ACHN (cell line): ENCODE results near the gene PTCRA.
"Not testable (repeated sequence)": the region's sequence is repeated elsewhere in the genome, so short reads cannot be mapped to it uniquely, and the experiment has no call there.

Experiments used
- DNase-seq: peaks from one replicate; pipeline ENCODE4 v3.0.0-alpha.2; 2015
- in situ Hi-C: cut with HindIII; loops from 2 replicates; pipeline ENCODE4 v1.10.0; 2017; ENCODE audit warnings: low sequenced_read_pairs, low pct_ligation_motif_present, low pct_unique_long_range_greater_than_20kb

PTCRA gene

DNA sequence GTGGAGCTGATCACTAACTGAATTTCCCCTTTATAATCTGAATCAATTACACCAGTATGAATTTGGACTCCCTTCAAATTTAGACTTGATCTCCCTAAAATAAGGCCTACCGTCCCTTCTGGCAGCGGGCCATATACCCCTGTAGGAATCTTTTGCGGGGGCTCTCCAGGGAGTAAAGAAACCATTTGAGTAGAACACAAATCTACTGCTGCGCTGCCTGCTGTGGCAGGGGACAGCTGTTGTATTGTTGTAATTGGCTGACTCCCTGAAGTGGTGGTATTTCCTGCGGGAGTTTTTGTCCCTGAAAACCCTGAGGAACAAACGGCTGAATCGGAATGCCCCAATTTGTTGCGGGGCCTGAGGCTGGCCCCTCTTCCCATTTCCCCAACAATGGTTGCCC is 16.0 kb upstream of the PTCRA start:
- no peak for DNase-seq
- in situ Hi-C loops = no loop called here

DNA sequence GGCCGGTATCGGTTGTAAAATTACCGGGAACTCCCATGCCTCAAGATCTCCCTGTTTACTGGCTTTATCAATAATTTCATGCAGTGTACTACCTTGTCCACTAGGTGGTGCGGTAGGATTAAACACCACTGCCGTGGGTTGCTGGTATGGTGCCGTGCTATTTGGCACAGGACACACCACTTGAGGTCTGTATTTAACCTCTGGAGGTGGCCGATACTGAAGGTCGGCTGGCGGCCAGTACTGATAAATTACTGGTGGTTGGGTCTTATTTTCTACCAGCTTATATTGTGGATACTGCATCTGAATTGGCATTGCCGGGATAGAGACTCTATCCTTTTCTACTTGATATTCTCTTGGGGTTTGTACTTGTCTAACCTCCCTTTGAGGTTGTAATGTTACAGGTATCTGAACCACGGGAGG is 14.3 kb upstream of the PTCRA start:
- DNase-seq = peak; percentile 78
- in situ Hi-C loops = no loop called here

DNA sequence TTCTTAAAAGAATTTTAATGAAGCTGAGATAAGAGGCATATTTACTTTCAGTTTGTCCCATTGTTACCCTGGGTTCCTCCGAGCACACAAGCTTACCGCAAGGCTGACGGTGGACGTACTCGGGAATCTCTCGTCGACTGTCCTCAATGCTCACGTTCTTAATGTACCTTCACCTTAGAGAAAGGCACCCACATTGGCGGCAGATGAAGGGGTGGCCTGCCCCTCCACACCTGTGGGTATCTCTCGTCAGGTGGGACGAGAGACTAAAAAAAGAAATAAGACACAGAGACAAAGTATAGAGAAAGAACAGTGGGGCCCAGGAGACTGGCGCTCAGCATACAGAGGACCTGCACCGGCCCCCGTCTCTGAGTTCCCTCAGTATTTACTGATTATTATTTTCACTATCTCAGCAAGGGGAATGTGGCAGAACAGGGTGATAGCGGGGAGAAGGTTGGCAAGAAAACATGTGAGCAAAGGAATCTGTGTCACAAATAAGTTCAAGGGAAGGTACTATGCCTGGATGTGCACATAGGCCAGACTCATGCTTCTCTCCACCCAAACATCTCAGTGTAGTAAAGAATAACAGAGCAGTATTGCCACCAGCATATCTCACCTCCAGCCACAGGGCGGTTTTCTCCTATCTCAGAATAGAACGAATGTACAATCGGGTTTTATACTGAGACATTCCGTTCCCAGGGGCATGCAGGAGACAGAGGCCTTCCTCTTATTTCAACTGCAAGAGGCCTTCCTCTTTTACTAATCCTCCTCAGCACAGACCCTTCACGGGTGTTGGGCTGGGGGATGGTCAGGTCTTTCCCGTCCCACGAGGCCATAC is 13.2 kb upstream of the PTCRA start:
- in situ Hi-C loops, DNase-seq: not testable (repeated sequence)

DNA sequence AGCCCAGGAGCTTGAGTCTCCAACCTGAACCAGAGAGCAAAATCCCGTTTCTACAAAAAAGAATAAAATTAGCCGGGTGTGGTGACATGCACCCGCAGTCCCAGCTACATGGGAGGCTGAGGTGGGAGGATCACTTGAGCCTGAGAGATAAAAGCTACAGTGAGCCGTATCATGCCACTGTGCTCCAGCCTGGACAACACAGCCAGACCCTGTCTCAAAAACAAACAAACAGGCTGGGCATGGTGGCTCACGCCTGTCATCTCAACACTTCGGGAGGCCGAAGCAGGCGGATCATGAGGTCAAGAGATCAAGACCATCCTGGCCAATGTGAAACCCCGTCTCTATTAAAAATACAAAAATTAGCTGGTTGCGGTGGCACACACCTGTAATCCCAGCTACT is 11.4 kb upstream of the PTCRA start:
- no peak for DNase-seq
- in situ Hi-C loops = no loop called here

DNA sequence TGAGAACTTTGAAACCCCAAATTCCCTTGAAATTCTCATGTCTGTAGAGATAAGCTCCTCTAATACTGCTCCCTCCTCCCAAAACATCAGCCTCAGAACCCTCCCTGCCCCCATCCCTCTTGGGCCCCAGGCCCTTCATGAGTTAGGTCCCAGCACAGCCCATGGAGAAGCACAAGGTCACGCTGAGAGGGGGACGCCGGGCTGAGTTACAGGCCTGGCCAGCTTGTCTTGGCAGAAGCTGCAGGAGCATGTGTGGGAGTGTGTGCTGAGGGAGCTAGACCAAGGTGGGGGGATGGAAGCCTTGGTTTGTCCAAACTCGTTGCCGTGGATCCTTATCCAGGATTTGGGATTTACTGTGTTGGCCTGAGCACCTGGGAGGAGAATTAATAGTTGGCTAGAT is 8.5 kb upstream of the PTCRA start:
- DNase-seq = no peak

DNA sequence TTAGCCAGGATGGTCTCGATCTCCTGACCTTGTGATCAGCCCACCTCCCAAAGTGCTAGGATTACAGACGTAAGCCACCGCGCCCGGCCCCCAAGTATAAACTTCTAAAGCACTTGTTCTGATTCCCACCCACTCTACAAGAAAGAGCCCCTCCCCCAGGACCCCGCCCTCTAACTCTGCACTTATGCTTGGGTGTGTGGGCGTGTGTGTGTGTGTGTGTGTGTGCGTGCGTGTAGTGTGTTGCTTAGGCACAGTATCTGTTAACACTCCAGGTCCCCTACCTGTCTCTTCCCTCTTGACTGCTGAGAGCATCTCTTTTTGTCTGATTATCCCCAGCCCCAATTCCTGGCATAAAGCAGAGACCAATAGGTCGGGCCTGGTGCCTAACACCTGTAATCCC is 6.0 kb upstream of the PTCRA start:
- no peak for DNase-seq
- in situ Hi-C loops = no loop called here

More for the DNA sequence above, 8.5 kb upstream of the PTCRA start:
- in situ Hi-C loops = no loop called here

DNA sequence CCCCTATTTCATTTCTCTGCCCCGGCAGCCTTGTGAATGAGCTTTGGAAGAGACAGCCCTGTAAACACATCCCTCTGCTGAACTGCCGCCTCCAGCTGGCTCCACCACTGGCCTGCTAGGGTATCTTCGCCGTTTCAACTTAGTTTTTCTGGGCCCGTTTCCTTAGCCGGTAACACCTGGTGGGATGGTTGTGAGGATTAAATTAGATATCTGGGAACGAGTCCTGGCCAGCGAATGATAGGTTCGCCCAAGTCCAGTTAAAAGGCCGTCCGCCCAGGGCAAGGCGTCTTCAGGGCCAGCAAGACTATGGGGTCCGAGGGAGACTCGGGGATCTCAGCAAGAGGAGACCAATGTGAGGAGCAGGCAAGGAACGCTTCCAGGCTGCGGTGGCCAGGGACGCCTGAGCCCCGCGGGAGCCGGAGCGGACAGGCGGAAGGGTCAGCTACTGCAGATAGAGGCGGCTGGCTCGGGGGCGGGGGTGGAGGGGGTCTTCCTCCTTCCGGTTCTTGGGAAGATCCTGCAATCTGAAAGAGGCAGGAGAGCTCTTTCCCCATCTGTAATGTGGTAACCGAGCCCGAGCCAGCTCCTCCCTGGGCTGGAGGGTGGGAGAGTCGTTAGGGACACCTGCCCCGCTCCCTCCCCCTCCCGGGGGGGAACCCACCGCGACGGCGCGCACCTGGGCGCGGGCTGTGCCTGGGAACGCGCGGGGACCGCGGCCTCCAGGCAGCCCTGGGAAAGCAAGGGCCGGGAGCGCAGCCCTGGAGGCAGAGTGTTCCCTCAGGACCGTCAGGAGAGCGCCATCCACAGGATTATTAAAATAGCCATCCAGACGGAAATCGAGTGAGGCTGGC is 4.5 kb upstream of the PTCRA start:
- no peak for DNase-seq
- in situ Hi-C loops = no loop called here

DNA sequence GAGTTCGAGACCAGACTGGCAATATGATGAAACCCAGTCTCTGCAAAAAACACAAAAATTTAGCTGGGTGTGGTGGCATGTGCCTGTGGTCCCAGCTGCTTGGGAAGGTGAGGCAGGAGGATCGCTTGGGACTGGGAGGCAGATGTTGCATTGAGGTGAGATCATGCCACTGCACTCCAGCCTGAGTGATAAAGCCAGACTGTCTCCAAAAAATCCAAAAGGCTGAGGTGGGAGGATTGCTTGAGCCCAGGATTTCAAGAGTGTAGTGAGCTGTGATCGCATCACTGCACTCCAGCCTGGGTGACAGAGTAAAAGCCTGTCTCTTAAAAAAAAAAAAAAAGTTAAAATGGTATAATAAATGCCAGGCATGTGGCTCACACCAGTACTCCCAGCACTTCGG is 1.3 kb upstream of the PTCRA start:
- in situ Hi-C loops = no loop called here
- no peak for DNase-seq

DNA sequence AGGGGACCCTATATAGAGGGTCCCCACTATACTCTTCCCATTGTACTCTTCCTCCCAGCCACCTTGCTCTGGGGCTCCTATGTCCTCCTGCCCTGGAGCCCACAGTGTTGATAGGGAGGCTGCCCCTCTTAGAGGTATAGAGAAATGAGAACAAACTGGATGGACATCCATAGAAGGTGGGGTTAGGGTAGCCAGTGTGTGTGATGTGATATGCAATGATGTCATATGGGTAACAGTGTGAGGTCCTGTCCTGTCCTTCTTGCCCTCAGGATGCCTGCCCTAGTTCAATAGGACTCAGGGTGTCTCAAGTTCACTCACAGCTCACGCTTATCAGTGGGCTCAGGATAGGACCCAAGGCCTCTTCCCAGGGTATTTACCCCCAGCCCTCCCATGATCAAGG is 435 bp downstream of the PTCRA start:
- no peak for DNase-seq
- in situ Hi-C loops = no loop called here

DNA sequence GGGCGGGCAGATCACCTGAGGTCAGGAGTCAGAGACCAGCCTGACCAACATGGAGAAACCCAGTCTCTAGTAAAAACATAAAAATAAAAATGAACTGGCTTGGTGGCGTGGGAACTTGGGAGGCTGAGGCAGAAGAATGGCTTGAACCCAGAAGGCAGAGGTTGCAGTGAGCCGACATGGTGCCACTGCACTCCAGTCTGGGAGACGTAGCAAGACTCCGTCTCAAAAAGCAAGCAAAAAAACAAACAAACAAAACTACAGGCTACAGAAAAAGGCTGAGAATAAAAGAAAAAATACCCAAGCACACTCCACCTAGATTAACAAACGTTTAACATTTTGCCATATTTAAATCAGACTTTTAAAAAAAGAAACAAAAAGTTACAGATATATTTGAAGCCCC is 5.9 kb downstream of the PTCRA start:
- in situ Hi-C loops = no loop called here
- no peak for DNase-seq

DNA sequence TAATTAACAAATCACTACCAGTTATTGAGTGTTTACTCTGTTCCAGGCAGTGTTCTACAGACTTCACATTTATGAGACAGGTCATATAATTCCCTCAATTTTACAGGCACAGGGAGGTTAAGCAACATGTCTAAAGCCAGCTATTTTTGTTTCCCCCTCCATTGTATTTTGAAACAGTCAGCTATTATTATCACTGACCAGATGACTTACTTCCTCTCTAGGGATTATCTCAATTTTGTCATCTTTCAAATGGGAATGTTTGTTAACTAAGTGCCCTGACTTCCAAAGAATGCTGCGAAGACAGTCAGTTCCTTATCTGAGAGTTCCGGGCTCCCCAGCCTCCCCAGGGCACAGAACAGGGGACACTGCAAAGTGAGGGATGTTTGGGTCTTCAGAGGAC is 7.8 kb downstream of the PTCRA start:
- DNase-seq = no peak
- in situ Hi-C loops = no loop called here

DNA sequence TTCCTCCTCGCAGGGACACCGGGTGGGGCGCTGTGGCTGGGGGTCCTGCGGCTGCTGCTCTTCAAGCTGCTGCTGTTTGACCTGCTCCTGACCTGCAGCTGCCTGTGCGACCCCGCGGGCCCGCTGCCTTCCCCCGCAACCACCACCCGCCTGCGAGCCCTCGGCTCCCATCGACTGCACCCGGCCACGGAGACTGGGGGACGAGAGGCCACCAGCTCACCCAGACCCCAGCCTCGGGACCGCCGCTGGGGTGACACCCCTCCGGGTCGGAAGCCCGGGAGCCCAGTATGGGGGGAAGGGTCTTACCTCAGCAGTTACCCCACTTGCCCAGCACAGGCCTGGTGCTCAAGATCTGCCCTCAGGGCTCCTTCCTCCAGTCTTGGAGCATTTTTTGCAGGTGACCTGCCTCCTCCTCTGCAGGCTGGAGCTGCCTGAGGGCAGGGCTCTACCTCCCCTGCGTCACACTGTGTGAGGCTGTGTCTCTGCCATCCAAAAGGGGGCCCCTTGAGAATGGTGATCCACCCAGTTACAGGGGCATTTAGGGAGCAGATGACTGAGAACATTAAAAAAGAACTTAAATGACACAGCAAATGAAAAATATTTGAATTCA is 9.5 kb downstream of the PTCRA start:
- in situ Hi-C loops = no loop called here
- DNase-seq = no peak

DNA sequence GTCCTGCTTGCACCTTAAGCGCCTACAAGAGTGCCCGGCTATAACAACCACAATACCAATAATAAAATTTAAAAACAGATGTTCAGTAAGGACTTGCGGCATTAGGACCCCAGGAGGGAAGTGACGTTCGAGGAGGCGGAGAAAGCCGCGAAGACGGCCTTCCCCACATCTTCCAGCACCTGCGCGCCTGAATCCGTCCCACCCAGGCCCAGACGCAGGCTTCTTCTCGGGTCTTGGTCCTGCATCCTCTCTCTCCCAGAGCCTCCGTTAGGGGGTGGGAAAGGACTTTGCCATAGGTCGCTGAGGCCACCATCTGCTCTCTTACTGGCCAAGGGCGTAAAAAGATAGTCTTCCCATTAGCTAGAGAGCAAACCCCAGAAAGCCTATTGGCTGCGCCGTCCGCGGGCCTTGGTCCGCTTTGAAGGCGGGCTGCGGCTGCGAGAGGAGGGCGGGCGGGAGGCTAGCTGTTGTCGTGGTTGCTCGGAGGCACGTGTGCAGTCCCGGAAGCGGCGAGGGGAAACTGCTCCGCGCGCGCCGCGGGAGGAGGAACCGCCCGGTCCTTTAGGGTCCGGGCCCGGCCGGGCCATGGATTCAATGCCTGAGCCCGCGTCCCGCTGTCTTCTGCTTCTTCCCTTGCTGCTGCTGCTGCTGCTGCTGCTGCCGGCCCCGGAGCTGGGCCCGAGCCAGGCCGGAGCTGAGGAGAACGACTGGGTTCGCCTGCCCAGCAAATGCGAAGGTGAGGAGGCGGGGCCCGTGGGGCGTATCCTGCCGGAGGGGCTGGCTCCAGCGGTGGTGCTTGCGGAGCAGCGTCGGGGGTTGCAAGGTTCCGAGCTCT is 13.3 kb downstream of the PTCRA start, which contains the start of gene CNPY3:
CNPY3 (plus strand) TSS at position 495 of the 835 bp plus-strand sequence; CDS start at position 586, 91 bp downstream.
- DNase-seq = peak; percentile 97
- in situ Hi-C loops = no loop called here

DNA sequence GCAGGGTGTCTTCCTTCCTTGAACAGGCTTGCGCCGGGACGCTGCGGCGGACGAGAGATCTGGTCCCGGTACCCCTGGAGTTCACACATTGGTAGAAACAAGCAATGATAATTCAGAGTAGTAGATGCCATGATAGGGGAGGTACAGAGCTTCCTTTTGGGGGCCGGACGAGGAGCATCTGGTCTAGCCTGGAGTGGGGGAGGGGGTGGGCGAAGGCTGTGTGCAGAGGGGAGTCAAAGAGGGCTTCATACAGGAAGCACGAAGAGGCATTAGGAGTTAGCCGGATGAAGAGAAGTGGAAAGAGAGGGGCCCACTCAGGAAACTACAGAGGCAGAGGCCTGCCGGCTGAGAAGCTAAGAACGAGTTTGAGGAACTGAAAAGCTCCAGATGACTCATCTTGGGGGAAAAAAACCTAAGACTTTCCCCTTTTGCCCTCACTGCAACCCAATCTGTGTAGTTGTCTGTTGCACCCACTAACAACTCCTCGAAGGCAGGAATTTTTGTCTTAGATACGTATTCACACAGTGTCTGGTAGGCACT is 14.0 kb downstream of the PTCRA start:
- DNase-seq = peak; percentile 59
- in situ Hi-C loops = no loop called here

DNA sequence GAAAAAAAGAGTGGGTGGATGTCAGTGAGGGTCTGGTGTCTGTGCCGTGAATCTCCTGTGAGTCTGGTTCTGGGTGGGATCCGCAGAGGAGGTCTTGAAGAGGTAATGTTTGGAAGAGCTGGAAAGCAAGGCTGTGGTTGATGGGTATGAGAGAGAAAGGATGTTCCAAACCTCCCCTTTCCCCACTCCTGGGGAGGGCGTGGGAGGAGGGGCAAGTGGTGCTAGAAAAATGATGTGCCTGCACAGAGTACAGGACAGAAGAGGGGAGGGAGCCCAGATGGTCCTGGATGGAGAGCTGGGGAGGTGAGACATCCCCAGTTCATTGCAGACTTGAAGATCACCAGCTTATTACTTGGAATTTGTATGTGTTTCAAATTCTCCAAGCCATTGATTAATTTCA is 16.6 kb downstream of the PTCRA start:
- no peak for DNase-seq
- in situ Hi-C loops = no loop called here

DNA sequence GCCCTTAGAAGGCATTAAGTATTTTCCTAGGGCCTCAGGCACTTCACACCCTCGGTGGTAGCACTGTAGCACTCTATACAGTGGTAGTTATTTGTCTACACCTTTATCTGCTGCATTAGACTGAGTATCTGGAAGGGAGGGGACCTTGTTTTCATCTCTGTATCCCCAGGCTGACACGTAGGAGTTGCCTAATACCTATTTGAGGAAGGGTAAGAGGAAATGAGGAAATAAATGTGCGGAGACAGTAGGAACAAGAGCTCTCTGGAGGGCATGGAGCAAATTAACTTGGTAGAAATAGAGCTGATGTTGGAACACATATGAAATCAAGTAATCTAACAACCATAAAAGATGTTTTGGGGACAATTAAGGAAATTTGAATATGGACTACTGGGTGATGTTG is 17.4 kb downstream of the PTCRA start:
- in situ Hi-C loops = no loop called here
- DNase-seq = no peak

DNA sequence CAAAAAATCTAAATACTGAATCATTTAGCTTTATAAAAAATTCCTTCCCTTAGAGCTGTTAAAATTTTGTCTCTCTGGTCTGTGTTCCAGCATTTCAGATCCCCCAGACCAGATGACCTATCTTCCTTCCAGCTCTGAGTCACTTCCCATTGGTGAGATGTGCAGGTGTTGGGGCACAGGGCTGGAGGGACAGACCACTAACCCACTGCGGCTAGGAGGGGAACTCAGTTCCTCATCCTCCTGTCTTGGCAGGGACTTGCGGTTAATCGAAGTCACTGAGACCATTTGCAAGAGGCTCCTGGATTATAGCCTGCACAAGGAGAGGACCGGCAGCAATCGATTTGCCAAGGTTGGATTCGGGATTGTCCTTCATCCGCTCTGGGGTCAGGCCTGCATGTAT is 19.5 kb downstream of the PTCRA start:
- DNase-seq = no peak

DNA sequence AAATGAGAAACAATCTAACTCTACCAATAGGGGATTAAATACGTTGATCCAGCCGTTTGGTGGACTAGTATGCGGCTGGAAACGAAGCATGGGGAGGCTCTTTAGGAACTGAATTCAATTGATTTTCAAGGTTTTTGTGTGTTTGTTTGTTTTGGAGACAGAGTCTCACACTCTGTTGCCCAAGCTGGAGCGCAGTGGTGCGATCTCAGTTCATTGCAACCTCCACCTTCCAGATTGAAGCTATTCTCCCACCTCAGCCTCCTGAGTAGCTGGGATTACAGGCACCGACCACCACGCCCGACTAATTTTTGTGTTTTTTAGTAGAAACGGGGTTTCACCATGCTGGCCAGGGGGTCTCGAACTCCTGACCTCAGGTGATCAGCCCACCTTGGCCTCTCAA is 20.5 kb downstream of the PTCRA start:
- no peak for DNase-seq
- in situ Hi-C loops = no loop called here

More for the DNA sequence above, 19.5 kb downstream of the PTCRA start:
- in situ Hi-C loops = no loop called here
